Measurements from ENCODE around the gene SMKR1.

The SMKR1 gene

GRCh38 chr7:129489491-129489890 is 12.8 kb upstream of the SMKR1 start:
- DNase-seq: no peak

DNA sequence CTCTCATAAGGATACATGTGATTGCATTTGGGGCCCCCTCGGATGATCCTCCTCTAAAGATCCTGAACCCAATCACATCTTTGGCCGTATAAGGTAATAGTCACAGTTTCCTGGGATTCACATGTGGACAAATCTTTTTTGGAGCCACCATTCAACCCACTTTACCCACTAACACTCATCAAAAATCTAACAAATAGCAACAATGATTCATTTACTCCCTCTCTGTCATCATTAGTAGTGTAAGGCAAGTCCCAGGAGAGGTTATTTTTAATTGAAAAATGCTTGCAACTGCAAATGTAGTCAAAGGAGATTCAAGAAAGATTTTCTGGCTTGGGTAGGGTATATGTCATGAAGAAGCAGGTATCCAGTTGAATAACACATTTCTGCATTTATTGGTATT is 9.9 kb upstream of the SMKR1 start:
- DNase-seq: no peak

DNA sequence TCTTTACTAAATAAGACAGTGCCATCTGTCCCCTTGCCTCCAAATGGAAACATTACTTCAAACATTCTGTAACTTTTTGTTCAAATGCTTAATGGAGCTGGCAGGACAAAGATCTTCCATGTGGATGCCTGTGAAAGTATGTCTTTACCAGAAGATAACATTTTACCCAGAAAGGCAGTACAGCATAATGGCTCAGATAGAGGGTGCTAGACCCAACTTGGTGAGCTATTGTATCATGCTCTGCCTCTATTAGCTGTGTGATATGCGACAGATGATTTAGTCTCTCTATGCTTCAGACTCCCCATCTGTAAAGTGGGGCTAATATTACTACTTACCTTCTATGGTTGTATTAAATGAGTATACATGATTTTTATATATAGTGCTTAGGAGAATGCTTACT is 8.8 kb upstream of the SMKR1 start:
- no peak for DNase-seq

DNA sequence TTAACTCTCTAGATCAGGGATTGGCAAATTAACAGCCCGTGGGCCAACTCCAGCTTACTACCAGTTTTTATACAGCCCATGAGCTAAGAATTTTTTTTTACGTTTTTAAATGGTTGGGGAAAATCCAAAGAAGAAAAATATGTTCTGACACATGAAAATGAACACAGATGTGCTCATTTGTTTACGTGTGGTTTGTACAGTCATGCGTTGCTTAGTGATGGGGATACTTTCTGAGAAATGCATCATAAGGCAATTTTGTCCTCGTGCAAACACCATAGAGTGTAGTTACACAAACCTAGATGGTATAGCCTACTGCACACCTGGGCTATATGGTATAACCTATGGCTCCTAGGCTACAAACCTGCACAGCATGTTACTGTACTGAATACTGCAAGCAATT is 8.3 kb upstream of the SMKR1 start:
- peak; percentile 42 for DNase-seq

- no peak for DNase-seq
Measured at GRCh38 chr7:129495987-129496386, 6.3 kb upstream of the SMKR1 start.

DNA sequence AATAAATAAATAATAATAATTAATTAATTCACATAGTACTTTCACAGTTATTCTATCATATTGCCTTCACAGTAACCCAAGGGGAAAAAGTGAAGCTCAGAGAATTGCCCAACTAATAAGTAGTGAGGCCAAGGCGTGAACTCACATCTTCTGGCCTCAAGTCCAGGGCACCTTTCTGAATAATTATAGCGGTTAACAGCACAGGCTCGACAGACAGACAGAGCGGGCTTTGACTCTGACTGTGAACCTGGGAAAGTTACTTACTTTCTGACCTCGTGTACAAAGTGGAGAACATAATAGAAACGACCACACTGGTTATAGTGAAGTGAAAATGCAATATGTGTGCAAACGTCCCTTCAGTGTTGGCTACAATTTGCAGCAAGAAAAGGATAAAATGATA is 5.7 kb upstream of the SMKR1 start:
- no peak for DNase-seq

GRCh38 chr7:129497156-129497555 is 5.2 kb upstream of the SMKR1 start:
- no peak for DNase-seq

DNA sequence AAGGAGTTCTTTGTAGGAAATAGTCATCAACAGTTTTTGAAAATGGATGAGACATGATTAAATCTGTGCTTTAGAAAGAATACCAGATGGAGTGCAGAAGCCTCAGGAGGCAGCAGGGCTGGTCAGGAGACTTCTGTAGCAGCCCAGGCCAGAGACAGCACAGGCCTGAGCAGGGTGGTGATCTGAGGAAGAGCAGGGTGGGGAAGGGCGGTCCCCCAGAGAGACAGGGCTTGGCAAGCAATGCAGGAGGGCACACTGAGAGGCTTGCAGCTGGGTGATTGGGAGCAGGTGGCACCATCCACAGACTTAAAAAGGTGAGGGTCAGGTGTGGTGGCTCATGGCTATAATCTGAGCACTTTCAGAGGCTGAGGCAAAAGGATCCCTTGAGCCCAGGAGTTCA is 4.3 kb upstream of the SMKR1 start:
- DNase-seq: no peak

DNA sequence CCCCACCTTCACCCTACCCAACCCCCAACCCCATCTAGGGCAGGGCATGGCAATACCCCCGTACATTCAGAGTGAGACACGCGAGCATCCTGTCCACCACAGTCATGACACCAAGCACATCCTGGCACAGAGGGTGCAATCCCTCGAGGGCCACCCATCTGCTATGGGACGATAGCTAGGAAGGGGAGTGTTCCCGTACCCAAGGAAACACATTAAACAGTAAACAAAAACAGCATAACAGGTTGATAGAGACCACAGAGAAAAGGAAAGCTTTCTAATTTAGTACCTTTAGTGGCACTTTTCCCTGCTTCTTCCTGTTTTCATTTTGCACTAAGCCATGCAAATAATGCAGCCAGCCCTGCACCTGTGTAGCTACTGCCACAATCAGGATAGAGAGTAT is 2.3 kb upstream of the SMKR1 start:
- no peak for DNase-seq

GRCh38 chr7:129502708-129503685 is 666 bp downstream of the SMKR1 start:
- no peak for DNase-seq

- DNase-seq: no peak
Measured at GRCh38 chr7:129503725-129504124, 1.4 kb downstream of the SMKR1 start.

DNA sequence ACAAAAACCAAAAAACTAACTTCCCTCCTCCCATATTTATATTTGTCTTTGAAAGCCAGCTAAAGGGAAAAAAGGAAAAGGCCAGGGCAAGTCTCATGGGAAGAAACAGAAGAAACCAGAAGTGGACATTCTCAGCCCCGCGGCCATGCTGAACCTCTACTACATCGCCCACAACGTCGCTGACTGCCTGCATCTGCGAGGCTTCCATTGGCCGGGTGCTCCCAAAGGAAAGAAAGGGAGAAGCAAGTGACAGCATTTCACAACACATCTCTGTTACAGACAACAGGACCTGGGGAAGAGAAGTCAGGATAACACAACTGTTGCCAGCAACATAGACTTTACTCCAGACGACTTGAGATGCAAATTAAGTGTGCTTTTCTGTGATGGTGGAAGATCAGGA is 9.9 kb downstream of the SMKR1 start:
- no peak for DNase-seq

DNA sequence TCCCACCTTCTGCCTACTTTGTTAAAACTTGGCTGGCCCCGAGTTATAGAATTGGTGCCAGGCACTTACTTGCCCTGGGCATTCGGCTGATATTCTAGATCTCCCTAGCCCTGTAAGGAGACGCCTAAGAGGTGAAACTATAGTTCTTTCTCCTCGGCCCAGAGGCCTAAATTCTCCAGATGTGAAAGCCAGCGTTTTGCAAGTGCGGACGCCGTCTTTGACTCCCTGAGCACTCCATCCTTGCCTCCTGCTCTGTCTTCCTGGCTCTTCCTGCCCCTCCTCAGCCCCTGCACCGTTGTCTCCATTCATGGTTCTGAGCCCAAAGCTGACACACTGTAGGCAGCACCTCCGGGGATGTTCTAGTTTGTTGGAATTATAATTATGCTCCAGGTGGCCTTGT is 11.2 kb downstream of the SMKR1 start:
- DNase-seq: no peak

DNA sequence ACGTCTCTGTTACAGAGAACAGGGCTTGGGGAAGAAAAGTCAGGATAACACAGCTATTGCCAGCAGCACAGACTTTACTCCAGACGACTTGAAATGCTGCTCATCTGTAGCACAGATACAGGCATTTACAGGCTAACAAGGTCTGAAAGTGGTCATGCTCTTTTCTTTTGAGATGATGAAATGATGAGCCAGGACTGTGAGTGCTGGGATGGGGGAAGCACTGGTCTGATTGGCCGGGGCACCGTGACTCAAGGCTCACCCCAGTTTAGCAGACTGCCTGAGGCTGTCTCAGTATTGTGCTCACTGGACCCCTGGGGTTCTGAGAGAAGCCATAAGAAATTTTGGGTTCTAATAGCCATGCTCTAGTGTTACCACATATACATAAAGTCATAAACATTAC is 12.4 kb downstream of the SMKR1 start:
- DNase-seq: no peak

DNA sequence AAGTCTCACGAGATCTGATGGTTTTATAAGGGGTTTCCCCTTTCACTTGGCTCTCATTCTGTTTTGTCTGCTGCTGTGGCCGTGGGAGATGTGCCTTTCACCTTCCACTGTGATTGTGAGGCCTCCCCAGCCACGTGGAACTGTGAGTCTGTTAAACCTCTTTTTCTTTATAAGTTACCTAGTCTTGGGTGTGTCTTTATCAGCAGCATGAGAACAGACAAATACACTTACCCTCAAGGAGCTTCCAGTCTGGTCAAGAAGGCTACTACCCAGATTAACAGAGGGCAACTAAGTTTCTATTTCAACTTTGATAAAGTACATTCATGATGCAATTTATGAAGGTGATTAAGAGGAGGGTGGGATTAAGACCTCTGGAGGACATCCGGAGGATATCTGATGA is 13.1 kb downstream of the SMKR1 start:
- DNase-seq: no peak

DNA sequence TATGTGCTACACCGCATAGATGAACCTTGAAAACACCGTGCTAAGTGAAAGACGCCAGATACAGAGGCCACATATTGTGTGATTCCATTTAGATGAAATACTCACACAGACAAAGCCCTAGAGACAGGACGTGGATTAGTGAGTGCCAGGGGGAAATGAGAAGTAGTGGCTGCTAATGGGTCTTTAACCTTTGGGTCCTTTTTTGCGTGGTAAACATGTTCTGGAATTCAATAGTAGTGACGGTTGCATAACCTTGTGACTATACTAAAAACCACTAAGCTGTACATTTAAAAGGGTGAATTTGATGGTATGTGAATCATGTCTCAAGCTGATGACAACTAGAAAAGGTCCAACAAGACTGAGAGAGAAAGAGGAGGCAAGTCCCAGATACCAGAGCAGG is 15.6 kb downstream of the SMKR1 start:
- DNase-seq: no peak

- no peak for DNase-seq
Measured at GRCh38 chr7:129519464-129519863, 17.1 kb downstream of the SMKR1 start.

DNA sequence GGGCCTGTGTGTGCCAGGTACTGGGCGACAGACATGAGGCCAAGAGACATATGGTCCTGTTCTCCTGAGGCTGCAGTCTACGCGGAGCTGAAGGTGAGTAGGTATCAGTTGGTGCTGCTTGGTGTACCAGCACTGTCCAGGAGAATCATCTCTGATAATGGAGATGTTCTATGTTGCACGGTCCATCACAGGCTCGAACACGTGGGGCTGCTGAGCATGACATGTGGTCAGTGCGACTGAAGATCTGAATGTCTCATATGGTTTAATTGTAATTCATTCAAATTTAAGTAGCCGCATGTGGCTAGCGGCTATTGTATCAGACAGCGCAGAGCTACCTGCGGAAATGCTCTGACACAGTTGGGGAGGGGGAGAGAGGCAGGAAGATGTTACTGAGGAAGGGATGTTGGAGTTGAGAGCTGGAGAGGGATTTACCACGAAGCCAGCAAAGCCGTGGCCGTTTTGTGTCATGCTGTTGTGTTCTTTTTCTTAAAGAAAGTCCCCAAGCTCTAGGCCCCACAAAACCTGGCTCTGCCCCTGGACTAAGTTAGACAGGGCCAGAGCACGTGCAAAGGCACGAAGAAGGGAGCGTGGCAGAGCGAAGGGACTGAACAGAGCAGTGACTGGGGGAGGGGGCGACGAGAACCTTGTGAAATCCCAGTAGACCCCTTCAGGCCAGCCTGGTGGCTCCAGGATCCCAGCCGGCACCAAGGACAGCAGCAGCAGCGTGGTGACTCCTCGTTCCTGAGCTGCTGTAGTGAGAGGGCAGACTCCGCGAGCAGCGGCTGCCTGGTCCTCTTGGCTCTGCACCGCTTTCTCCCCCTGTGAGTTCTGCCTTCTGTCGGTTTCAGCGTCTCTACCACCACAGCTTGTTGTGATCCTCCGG is 20.0 kb downstream of the SMKR1 start:
- DNase-seq: no peak

GRCh38 chr7:129522971-129523340 is 20.6 kb downstream of the SMKR1 start:
- DNase-seq: no peak

DNA sequence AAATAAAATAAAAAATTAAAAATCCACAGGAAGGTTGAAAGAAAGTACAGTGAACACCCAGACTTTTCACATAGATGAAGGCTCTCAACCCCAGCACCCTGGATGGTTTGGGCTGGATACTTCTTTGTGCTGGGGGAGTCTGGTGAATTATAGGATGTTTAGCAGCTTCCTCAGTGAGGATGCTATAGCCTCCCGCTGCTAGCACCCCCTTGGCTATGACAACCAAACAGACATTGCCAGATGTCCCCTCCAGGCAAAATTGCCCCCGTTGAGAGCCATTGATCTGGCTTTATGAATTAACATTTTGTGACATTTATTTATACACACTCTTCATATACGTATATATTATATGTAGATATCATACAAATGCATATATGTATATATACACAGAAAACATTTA is 21.6 kb downstream of the SMKR1 start:
- no peak for DNase-seq

DNA sequence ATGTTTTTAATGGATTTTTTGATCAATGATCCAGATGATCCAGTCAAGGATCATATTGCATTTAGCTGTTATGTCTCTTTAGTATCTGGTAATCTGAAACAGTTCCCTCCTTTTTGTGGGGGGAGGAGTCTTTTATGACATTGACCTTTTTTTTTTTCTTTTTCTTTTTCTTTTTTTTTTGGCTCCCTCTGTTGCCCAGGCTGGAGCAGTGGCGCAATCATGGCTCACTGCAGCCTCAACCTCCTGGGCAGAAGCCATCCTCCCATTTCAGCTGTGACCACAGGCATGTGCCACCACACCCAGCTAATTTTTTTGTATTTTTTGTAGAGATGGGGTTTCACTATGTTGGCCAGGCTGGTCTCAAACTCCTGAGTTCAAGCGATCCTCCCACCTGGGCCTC is 22.1 kb downstream of the SMKR1 start:
- peak; percentile 73 for DNase-seq

GRCh38 chr7:129525225-129525862 is 23.0 kb downstream of the SMKR1 start:
- DNase-seq: no peak

DNA sequence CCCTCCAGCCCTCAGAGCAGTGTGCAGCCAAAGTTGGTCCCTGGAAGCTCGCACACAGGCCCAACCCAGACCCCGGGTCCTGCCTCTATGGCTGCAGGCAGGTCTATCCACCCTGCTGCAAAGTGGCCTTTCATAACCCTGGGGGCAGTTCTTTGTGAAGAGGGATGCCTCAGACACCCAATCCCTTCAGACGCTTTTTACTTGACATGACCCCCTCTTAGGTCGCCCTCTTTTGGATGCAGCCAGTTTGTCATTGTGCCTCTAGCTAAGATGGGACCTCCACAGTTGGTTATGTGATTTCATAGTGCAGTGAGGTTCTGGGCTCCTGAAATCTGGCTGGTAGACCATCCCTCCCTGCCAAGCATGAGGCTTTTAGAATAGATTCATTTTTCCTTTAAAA is 27.3 kb downstream of the SMKR1 start:
- no peak for DNase-seq

Measured in RPMI8226 (cell line).